ENCODE data around the gene AK8. TPM values are rescaled to one million over a fixed set of nuclear protein-coding genes. Genes with fewer than 3 reads are reported as not detected.

The AK8 gene
- polyA plus RNA-seq, 1 donor, result 2.6 TPM

DNA sequence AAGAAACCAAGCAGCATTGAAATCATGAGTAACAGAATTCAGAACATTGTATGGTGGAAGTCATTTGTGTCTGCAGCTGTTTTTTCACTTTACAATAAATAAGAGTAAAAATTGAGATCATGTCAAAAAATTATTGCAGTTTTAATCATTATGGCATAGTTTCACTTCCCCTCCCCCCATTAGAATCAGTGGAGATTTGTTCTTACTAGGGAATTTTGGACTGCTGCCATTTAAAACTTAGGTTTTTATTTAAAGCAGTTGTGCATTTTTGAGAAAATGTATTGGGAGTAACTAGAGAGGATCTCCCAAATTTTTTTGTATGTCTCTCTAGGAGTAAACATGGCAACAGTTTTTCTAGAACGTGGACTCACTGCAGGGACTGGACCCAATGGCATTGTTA lies 187.4 kb downstream of the AK8 start:
- WGBS (ENCODE audit: insufficient coverage, low lambda C conversion rate), result no CpG with 5 or more reads among the region's 1 CpG

DNA sequence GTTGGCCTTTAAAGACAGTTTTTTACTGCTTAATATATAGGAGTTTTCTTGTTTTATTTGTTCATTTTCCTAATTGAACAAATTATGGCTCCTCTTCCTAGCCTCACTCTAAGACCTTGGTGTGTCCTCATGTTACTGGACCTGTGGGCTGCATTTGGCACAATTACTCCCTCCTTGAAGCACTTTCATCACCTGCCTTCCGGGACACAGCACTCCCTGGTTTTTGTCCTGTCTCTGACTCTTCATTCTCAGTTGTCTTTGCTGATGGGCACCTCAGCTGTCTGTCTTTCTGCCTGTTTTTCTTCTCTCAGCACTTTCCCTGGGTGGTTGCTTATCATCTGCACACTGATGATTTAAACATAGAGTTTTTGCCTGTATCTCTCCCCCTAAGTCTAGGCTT lies 194.2 kb downstream of the AK8 start:
- 100% methylated on average over 1 of the region's 1 CpG for WGBS (ENCODE audit: insufficient coverage, low lambda C conversion rate)
- Histone ChIP-seq H3K4me3 (ENCODE audit: low read length) (no peak overlapping the region), H3K27ac (ENCODE audit: low read length) (no peak overlapping the region), H3K27me3 (ENCODE audit: control insufficient read depth, insufficient read depth, low read length) (no peaks in the 10 kb centered on the region), H3K36me3 (ENCODE audit: control insufficient read depth, insufficient read depth, low read length) (peaks cover 53% of the 10 kb centered on the region), H3K9me3 (ENCODE audit: control insufficient read depth, low read depth, low read length) (no peaks in the 10 kb centered on the region), H3K4me1 (ENCODE audit: control insufficient read depth, insufficient read depth, low read length) (no peaks in the 10 kb centered on the region)
- DNase-seq, result no peak

More for the DNA sequence above, 187.4 kb downstream of the AK8 start:
- no peaks in the 10 kb centered on the region for H3K27me3 ChIP-seq (ENCODE audit: control insufficient read depth, insufficient read depth, low read length)
- no peaks in the 10 kb centered on the region for H3K4me1 ChIP-seq (ENCODE audit: control insufficient read depth, insufficient read depth, low read length)
- H3K27ac ChIP-seq (ENCODE audit: low read length), result no peak overlapping the region
- no peaks in the 10 kb centered on the region for H3K9me3 ChIP-seq (ENCODE audit: control insufficient read depth, low read depth, low read length)
- DNase-seq, result no peak
- H3K4me3 ChIP-seq (ENCODE audit: low read length), result no peak overlapping the region
- peaks cover 45% of the 10 kb centered on the region for H3K36me3 ChIP-seq (ENCODE audit: control insufficient read depth, insufficient read depth, low read length)

DNA sequence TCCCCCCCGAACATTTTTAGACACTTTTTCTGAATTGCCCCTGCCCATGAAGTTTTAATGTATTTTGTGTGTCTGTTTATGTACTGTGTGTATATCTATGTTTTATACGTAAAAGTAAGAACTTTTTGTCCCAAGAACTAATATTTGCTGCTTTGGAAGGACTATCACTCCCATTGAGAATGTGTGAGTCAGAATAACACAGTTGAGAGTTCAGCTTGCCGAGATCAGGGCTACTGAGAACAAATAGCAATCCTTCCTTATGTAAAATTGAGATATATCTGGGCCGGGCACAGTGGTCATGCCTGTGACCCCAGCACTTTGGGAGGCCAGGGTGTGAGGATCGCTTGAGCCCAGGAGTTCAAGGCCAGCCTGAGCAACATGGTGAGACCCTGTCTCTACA lies 196.5 kb downstream of the AK8 start:
- no CpG with 5 or more reads among the region's 5 CpGs for WGBS (ENCODE audit: insufficient coverage, low lambda C conversion rate)
- Histone ChIP-seq H3K9me3 (ENCODE audit: control insufficient read depth, low read depth, low read length) (no peaks in the 10 kb centered on the region), H3K27me3 (ENCODE audit: control insufficient read depth, insufficient read depth, low read length) (no peaks in the 10 kb centered on the region), H3K4me1 (ENCODE audit: control insufficient read depth, insufficient read depth, low read length) (no peaks in the 10 kb centered on the region), H3K4me3 (ENCODE audit: low read length) (no peak overlapping the region), H3K36me3 (ENCODE audit: control insufficient read depth, insufficient read depth, low read length) (peaks cover 49% of the 10 kb centered on the region), H3K27ac (ENCODE audit: low read length) (no peak overlapping the region)
- DNase-seq, result no peak

DNA sequence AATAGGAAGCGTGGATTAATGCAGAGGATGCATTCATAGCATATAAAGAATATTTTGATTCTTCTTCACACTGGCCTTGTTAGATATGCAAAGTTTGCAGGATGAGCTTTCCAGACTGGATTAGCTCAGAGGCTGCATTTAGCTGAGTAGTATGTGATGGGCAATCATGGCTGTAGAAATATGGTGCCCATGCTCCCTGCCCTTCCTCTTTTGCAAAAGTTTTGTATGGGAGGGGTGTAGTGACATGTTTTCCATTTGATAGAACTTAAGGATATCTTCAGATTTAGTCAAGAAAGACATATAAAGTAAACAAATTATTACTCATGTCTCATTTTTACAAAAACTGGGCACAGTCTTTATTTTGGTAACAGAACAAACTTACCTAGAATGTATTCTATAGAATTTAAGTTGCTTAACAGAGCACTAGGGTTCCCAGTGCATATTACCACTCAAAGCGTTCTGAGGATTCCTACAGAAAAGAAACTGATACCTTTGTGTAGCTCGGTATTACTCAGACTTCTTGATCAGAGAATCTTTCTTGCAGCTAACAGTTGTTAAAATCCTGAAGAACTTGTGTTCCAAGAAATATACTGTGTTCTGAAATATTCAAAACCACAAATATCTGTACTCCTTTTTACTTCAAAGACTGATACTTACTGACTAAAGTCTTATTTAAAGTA lies 198.0 kb downstream of the AK8 start:
- Histone ChIP-seq H3K27ac (ENCODE audit: low read length) (no peak overlapping the region), H3K4me3 (ENCODE audit: low read length) (no peak overlapping the region), H3K9me3 (ENCODE audit: control insufficient read depth, low read depth, low read length) (no peaks in the 10 kb centered on the region), H3K36me3 (ENCODE audit: control insufficient read depth, insufficient read depth, low read length) (peaks cover 35% of the 10 kb centered on the region), H3K4me1 (ENCODE audit: control insufficient read depth, insufficient read depth, low read length) (no peaks in the 10 kb centered on the region), H3K27me3 (ENCODE audit: control insufficient read depth, insufficient read depth, low read length) (no peaks in the 10 kb centered on the region)
- WGBS (ENCODE audit: insufficient coverage, low lambda C conversion rate), result 80% methylated on average over 2 of the region's 3 CpGs
- no peak for DNase-seq

DNA sequence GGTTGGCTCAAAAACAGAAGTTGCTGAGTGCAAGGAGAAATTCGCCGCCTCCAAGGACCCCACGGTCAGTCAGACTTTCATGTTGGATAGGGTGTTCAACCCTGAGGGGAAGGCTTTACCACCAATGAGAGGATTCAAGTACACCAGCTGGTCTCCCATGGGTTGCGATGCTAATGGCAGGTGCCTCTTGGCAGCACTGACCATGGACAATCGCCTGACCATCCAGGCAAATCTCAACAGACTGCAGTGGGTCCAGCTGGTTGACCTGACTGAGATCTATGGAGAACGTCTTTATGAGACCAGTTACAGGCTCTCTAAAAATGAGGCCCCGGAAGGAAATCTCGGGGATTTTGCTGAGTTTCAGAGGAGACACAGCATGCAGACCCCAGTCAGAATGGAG lies 200.1 kb downstream of the AK8 start:
- DNase-seq, result no peak
- Histone ChIP-seq H3K9me3 (ENCODE audit: control insufficient read depth, low read depth, low read length) (no peaks in the 10 kb centered on the region), H3K36me3 (ENCODE audit: control insufficient read depth, insufficient read depth, low read length) (peaks cover 21% of the 10 kb centered on the region), H3K27me3 (ENCODE audit: control insufficient read depth, insufficient read depth, low read length) (no peaks in the 10 kb centered on the region), H3K27ac (ENCODE audit: low read length) (no peak overlapping the region), H3K4me3 (ENCODE audit: low read length) (no peak overlapping the region), H3K4me1 (ENCODE audit: control insufficient read depth, insufficient read depth, low read length) (no peaks in the 10 kb centered on the region)
- no CpG with 5 or more reads among the region's 8 CpGs for WGBS (ENCODE audit: insufficient coverage, low lambda C conversion rate)

Other genes starting within 250 kb of the AK8 start
- gene DDX31, start 208.3 kb downstream of the AK8 start, polyA plus RNA-seq, result 12.3 TPM
- 13.7 TPM for gene GTF3C4, start 207.8 kb downstream of the AK8 start, polyA plus RNA-seq
- gene SPACA9, start 614 bp upstream of the AK8 start, polyA plus RNA-seq, result 2.5 TPM
- 45.6 TPM for gene TSC1, start 66.3 kb upstream of the AK8 start, polyA plus RNA-seq
- 6.2 TPM for gene GFI1B, start 100.4 kb upstream of the AK8 start, polyA plus RNA-seq
- gene GTF3C5, start 152.7 kb upstream of the AK8 start, polyA plus RNA-seq, result 54.8 TPM
- 268 TPM for gene CEL, start 183.7 kb upstream of the AK8 start, polyA plus RNA-seq
- gene RALGDS, start 243.0 kb upstream of the AK8 start, polyA plus RNA-seq, result 43.8 TPM